CD4-positive, alpha-beta T cell (primary cell): ENCODE results near the gene SPATA24. TPM values are rescaled to one million over a fixed set of nuclear protein-coding genes. Genes with fewer than 3 reads are reported as not detected.
"Not testable (repeated sequence)": the region's sequence is repeated elsewhere in the genome, so short reads cannot be mapped to it uniquely, and the experiment has no call there.

Experiments
- ATAC-seq: fragments of 200-7000 bp; cut with Tn5 transposase; one replicate; pipeline ENCODE4 v1.10.0; 2022; ENCODE audit warnings: mild to moderate bottlenecking; ENCODE audit not compliant: poor library complexity
- CTCF ChIA-PET: fragments of 350-600 bp; sonication (Branson Sonifier 250); formaldehyde crosslinking; loops from one replicate; lab custom pipeline; 2021; ENCODE audit warnings: antibody characterized with exemption, inconsistent platforms; lab: Charles Lee
- POLR2A ChIA-PET: fragments of 350-600 bp; sonication (Branson Sonifier 250); formaldehyde crosslinking; loops from one replicate; lab custom pipeline; 2021; ENCODE audit warnings: antibody characterized with exemption, inconsistent platforms; lab: Charles Lee
- DNase-seq, 14 experiments: peaks; one replicate each; pipeline ENCODE4 v3.0.0-alpha.2; 2013 to 2020; ENCODE audit warnings: mixed read lengths in 2 of 14
- H3K27ac ChIP-seq, 2 donors: one replicate each; pipeline versions ENCODE4 v1.5.1 to v1.7.0; 2013; ENCODE audit warnings: low read length in 2 of 2, low read depth in 1 of 2, mild to moderate bottlenecking in 1 of 2
- H3K27me3 ChIP-seq, 2 experiments: 1 replicate in 1 of 2; 2 replicates in 1 of 2; pipeline versions ENCODE4 v1.6.1 to v1.7.0; 2013; ENCODE audit warnings: low read length in 2 of 2, control low read depth in 1 of 2, mild to moderate bottlenecking in 1 of 2, moderate library complexity in 1 of 2; ENCODE audit not compliant: insufficient read depth in 2 of 2, control insufficient read depth in 1 of 2
- H3K36me3 ChIP-seq: one replicate; pipeline ENCODE4 v1.6.1; 2013; ENCODE audit warnings: low read length, control low read depth; ENCODE audit not compliant: insufficient read depth
- H3K4me1 ChIP-seq: one replicate; pipeline ENCODE4 v1.6.1; 2013; ENCODE audit warnings: low read length, control low read depth; ENCODE audit not compliant: insufficient read depth
- H3K4me3 ChIP-seq: one replicate; pipeline ENCODE4 v1.5.1; 2013; ENCODE audit warnings: mild to moderate bottlenecking, low read length, moderate library complexity
- H3K9me3 ChIP-seq, 2 experiments: 1 replicate in 1 of 2; 2 replicates in 1 of 2; pipeline versions ENCODE4 v1.6.1 to v1.7.0; 2013; ENCODE audit warnings: low read length in 2 of 2, mild to moderate bottlenecking in 2 of 2, control low read depth in 1 of 2, moderate library complexity in 1 of 2; ENCODE audit not compliant: control insufficient read depth in 1 of 2, insufficient read depth in 1 of 2
- H3K27ac Mint-ChIP-seq: one replicate; pipeline ENCODE4 v1.8.0; 2020; ENCODE audit warnings: mixed read lengths
- H3K27me3 Mint-ChIP-seq: one replicate; pipeline ENCODE4 v1.8.0; 2021; ENCODE audit warnings: mixed read lengths
- H3K36me3 Mint-ChIP-seq: one replicate; pipeline ENCODE4 v1.8.0; 2021; ENCODE audit warnings: low read depth, mixed read lengths
- H3K4me1 Mint-ChIP-seq: one replicate; pipeline ENCODE4 v1.8.0; 2021; ENCODE audit warnings: low read depth, mixed read lengths
- H3K4me3 Mint-ChIP-seq: one replicate; pipeline ENCODE4 v1.8.0; 2020; ENCODE audit warnings: mild to moderate bottlenecking, mixed read lengths
- H3K9me3 Mint-ChIP-seq: one replicate; pipeline ENCODE4 v1.8.0; 2020; ENCODE audit warnings: mixed read lengths
- CTCF ChIP-seq: fragments of 200-600 bp; IDR thresholded peaks from one replicate; pipeline ENCODE4 v1.8.0; 2022; ENCODE audit warnings: antibody characterized with exemption, mild to moderate bottlenecking
- intact Hi-C, 2 experiments: fragments of 100-400 bp; cut with DNase I in 1 of 2; cut with micrococcal nuclease in 1 of 2; formaldehyde crosslinking; loops; one replicate each; pipeline versions ENCODE4 v1.15.1 to v1.9.0; 2023 to 2025; cut with DNase I, micrococcal nuclease
- total RNA-seq, 174 experiments: library from RNA in 2 of 174; stranded (reverse) in 2 of 174; gene quantifications; one replicate each; pipeline ENCODE4 v1.2.3 and lab custom pipeline; 2021 to 2026

The SPATA24 gene
- total RNA-seq, 2 experiments from 2014 or later = 3.0 to 3.9 TPM

- ChIA-PET POLR2A (interaction anchor here (0.9 to 1.0 kb wide), 2 partner anchors 11 to 13 kb away, joined by 3 read pairs; no protein-coding TSS in a partner anchor), CTCF (interaction anchor here (1.0 kb wide), 1 partner anchor 8 kb away, joined by 3 read pairs; the partner anchor contains the start of gene DNAJC18)
- no peak for ATAC-seq
- Mint-ChIP-seq H3K27me3 (no peaks in the 10 kb centered on the region), H3K36me3 (no peaks in the 10 kb centered on the region), H3K27ac (peak overlapping the region; percentile 27), H3K9me3 (no peaks in the 10 kb centered on the region), H3K4me3 (no peak overlapping the region), H3K4me1 (peaks cover 53% of the 10 kb centered on the region)
- H3K36me3 ChIP-seq = no peaks in the 10 kb centered on the region
- intact Hi-C loops = no loop called here
- no peaks in the 10 kb centered on the region for H3K27me3 ChIP-seq
- no peak for TF ChIP-seq CTCF
- no peaks in the 10 kb centered on the region for H3K9me3 ChIP-seq
- H3K27ac ChIP-seq = no peak overlapping the region
- H3K4me1 ChIP-seq = peaks cover 62% of the 10 kb centered on the region
- DNase-seq = no peak
- H3K4me3 ChIP-seq = no peak overlapping the region
Observed at GRCh38 chr5:139446956-139447779, 43.3 kb upstream of the SPATA24 start.

- Histone ChIP-seq H3K27me3 (no peaks in the 10 kb centered on the region), H3K36me3 (no peaks in the 10 kb centered on the region), H3K9me3 (no peaks in the 10 kb centered on the region), H3K4me1 (peaks cover 46% of the 10 kb centered on the region), H3K4me3 (no peak overlapping the region), H3K27ac (no peak overlapping the region)
- POLR2A ChIA-PET = interaction anchor here (0.5 to 1.1 kb wide), 3 partner anchors 13 to 67 kb away, joined by 3 to 4 read pairs (median 3); no protein-coding TSS in a partner anchor
- CTCF ChIA-PET = interaction anchor here (1.0 to 1.8 kb wide), 3 partner anchors 13 to 68 kb away, joined by 3 to 9 read pairs (median 3); no protein-coding TSS in a partner anchor
- H3K4me1 Mint-ChIP-seq = peaks cover 57% of the 10 kb centered on the region
- intact Hi-C loops = no loop called here
- H3K4me3 Mint-ChIP-seq = no peak overlapping the region
- H3K36me3 Mint-ChIP-seq = no peaks in the 10 kb centered on the region
- H3K27ac Mint-ChIP-seq = no peak overlapping the region
- DNase-seq (no peak), ATAC-seq (no peak)
- H3K9me3 Mint-ChIP-seq = no peaks in the 10 kb centered on the region
- TF ChIP-seq CTCF = no peak
- no peaks in the 10 kb centered on the region for H3K27me3 Mint-ChIP-seq
Observed at GRCh38 chr5:139445325-139446170, 41.7 kb upstream of the SPATA24 start.

GRCh38 chr5:139443831-139444453 is 40.1 kb upstream of the SPATA24 start:
- no peaks in the 10 kb centered on the region for H3K9me3 Mint-ChIP-seq
- Histone ChIP-seq H3K4me1 (peaks cover 53% of the 10 kb centered on the region), H3K36me3 (no peaks in the 10 kb centered on the region), H3K9me3 (no peaks in the 10 kb centered on the region), H3K4me3 (no peak overlapping the region), H3K27me3 (no peaks in the 10 kb centered on the region), H3K27ac (peak overlapping the region in 1 of 2 donors; percentile 63)
- peaks cover 63% of the 10 kb centered on the region for H3K4me1 Mint-ChIP-seq
- TF ChIP-seq CTCF = no peak
- no peaks in the 10 kb centered on the region for H3K27me3 Mint-ChIP-seq
- peak overlapping the region; percentile 96 for H3K27ac Mint-ChIP-seq
- POLR2A ChIA-PET = interaction anchor here (1.1 to 3.0 kb wide), 5 partner anchors 15 to 68 kb away, joined by 6 to 20 read pairs (median 7); partner anchors contain the start of genes SMIM33 and STING1
- CTCF ChIA-PET = interaction anchor here (0.5 to 2.6 kb wide), 6 partner anchors 14 to 74 kb away, joined by 3 to 13 read pairs (median 4); no protein-coding TSS in a partner anchor
- intact Hi-C loops = loop anchor here in 1 of 2 experiments (5.0 kb wide), 1 partner anchor 38 kb away; the partner anchor contains the start of gene STING1
- ATAC-seq = peak; percentile 48
- DNase-seq = peak in 6 of 14 experiments; percentile 21 to 77 (median 58)
- peak overlapping the region; percentile 74 for H3K4me3 Mint-ChIP-seq
- H3K36me3 Mint-ChIP-seq = peaks cover 4% of the 10 kb centered on the region

GRCh38 chr5:139440416-139440815 is 36.5 kb upstream of the SPATA24 start:
- not testable (repeated sequence) for H3K27ac ChIP-seq, H3K27me3 ChIP-seq, H3K4me3 ChIP-seq, H3K27me3 Mint-ChIP-seq, ATAC-seq, H3K9me3 ChIP-seq, H3K36me3 ChIP-seq, H3K9me3 Mint-ChIP-seq, DNase-seq
- peaks cover 53% of the 10 kb centered on the region for H3K4me1 Mint-ChIP-seq
- peaks cover 12% of the 10 kb centered on the region for H3K36me3 Mint-ChIP-seq
- POLR2A ChIA-PET = interaction anchor here (1.7 to 5.2 kb wide), 4 partner anchors 17 to 41 kb away, joined by 7 to 74 read pairs (median 22); partner anchors contain the start of genes SMIM33, SPATA24 and STING1
- intact Hi-C loops = loop anchor here in 1 of 2 experiments (5.0 kb wide), 1 partner anchor 42 kb away; the partner anchor contains the start of gene STING1
- CTCF ChIA-PET = interaction anchor here (1.9 to 5.1 kb wide), 2 partner anchors 18 to 19 kb away, joined by 10 to 29 read pairs; no protein-coding TSS in a partner anchor
- peak overlapping the region; percentile 96 for H3K27ac Mint-ChIP-seq
- peaks cover 38% of the 10 kb centered on the region for H3K4me1 ChIP-seq
- peak overlapping the region; percentile 98 for H3K4me3 Mint-ChIP-seq
